Adrenal gland (tissue), 5 donors: ENCODE measurements around the gene ARMH1.

Source experiments
- CTCF ChIP-seq, 6 experiments: fragments of 450-650 bp in 4 of 6; fragments of 200-600 bp in 2 of 6; sonication (generic) in 1 of 6; IDR thresholded peaks; 1 replicate in 5 of 6; 2 replicates in 1 of 6; pipeline versions ENCODE4 v1.5.1 to v1.8.0; 2016 to 2021; ENCODE audit warnings: antibody characterized with exemption in 6 of 6, mild to moderate bottlenecking in 2 of 6, moderate library complexity in 1 of 6
- POLR2A ChIP-seq, 2 donors: fragments of 450-650 bp; IDR thresholded peaks; one replicate each; pipeline ENCODE4 v1.6.1; 2017; ENCODE audit warnings: antibody characterized with exemption in 2 of 2, mild to moderate bottlenecking in 2 of 2, moderate library complexity in 1 of 2
- donor health status: DM: no; HTN: no; CAD: no.

GRCh38 chr1:44696789-44697345 lies 22.4 kb downstream of the ARMH1 start:
- TF ChIP-seq POLR2A (IDR thresholded peaks at IDR 0.05) (no peak), CTCF (IDR thresholded peaks at IDR 0.05) (no peak)
